ENCODE measurements around the gene IFNAR1. TPM values are rescaled to one million over a fixed set of nuclear protein-coding genes. Genes with fewer than 3 reads are reported as not detected.

The IFNAR1 gene
- total RNA-seq, 1 experiment from 2014 or later, result 20.5 TPM

GRCh38 chr21:33286076-33286475 is 38.7 kb upstream of the IFNAR1 start (continued):
- TF ChIP-seq, protein P1, sequence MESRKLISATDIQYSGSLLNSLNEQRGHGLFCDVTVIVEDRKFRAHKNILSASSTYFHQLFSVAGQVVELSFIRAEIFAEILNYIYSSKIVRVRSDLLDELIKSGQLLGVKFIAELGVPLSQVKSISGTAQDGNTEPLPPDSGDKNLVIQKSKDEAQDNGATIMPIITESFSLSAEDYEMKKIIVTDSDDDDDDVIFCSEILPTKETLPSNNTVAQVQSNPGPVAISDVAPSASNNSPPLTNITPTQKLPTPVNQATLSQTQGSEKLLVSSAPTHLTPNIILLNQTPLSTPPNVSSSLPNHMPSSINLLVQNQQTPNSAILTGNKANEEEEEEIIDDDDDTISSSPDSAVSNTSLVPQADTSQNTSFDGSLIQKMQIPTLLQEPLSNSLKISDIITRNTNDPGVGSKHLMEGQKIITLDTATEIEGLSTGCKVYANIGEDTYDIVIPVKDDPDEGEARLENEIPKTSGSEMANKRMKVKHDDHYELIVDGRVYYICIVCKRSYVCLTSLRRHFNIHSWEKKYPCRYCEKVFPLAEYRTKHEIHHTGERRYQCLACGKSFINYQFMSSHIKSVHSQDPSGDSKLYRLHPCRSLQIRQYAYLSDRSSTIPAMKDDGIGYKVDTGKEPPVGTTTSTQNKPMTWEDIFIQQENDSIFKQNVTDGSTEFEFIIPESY (IDR thresholded peaks at IDR 0.05; ENCODE audit: extremely low read depth, insufficient replicate concordance, low read length), result no peak
- TF ChIP-seq EZH2 (IDR thresholded peaks at IDR 0.05) (no peak), ELF1 (IDR thresholded peaks at IDR 0.05; ENCODE audit: borderline replicate concordance, low read depth) (no peak), JUND (IDR thresholded peaks at IDR 0.05) (no peak), SRF (IDR thresholded peaks at IDR 0.05; ENCODE audit: low read depth) (no peak)

DNA sequence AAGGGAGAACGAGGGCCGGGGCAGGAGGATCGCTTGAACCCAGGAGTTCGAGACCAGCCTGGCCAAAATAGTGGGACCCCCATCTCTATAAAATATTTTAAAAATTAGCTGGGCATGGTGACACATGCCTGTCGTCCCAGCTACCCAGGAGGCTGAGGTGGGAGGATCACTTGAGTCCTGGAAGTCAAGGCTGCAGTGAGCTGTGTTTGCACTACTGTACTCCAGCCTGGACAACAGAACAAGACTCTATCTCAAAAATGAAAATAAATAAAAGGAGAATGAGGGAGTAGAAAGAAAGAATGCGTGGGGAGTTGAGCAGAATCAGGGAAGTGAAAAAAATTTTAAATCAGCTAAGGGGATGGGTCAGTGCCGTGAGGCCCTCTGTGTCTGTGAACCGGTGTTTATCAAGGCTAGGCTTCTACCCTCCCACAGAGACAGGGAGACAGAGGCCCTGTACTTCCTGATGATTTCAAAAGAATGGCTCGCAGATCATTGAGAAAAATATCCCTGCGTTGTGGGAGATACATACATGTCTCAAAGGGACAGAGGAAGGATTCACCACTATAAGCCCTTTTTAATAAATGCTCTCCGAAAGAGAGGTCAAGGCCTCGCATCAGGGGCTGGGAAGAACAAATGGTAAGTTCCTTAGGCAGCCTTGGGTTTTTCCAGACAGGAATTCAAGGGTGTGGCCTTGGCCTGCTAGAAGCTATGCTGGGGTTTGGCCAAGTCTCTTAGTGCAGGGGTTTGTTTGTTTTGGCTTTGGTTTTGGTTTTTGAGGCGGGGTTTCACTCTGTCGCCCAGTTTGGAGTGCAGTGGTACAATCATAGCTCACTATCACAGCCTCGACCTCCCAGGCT is 37.9 kb upstream of the IFNAR1 start:
- Histone ChIP-seq H3K9me2 (ENCODE audit: insufficient read depth) (no peaks in the 10 kb centered on the region), H3K27me3 (ENCODE audit: insufficient read depth, low read length) (no peaks in the 10 kb centered on the region), H3K4me1 (ENCODE audit: control insufficient read depth in 1 of 2, insufficient read depth in 2 of 2, low read length in 2 of 2) (peaks cover 12 to 20% of the 10 kb centered on the region in 2 experiments), H2AFZ (ENCODE audit: low read depth, low read length, poor library complexity, severe bottlenecking) (no peak overlapping the region), H3K36me3 (ENCODE audit: control insufficient read depth in 1 of 2, insufficient read depth in 2 of 2, low read length in 2 of 2) (no peaks in the 10 kb centered on the region), H3K79me2 (ENCODE audit: insufficient read depth, low read length) (no peaks in the 10 kb centered on the region), H4K20me1 (ENCODE audit: insufficient read depth) (no peaks in the 10 kb centered on the region), H3K27ac (ENCODE audit: low read depth, low read length) (peak overlapping the region; percentile 58), H3K4me2 (ENCODE audit: low read length) (peak overlapping the region; percentile 33), H3K4me3 (replicated peaks in 1 of 2; ENCODE audit: low read depth in 1 of 2, low read length in 2 of 2) (no peak overlapping the region), H3K9me3 (ENCODE audit: control insufficient read depth in 1 of 2, insufficient read depth in 1 of 2, low read depth in 1 of 2, low read length in 2 of 2) (no peaks in the 10 kb centered on the region), H3K9ac (ENCODE audit: low read length) (no peak overlapping the region)
- TF ChIP-seq JUND (IDR thresholded peaks at IDR 0.05) (no peak), ZNF274 (IDR thresholded peaks at IDR 0.05; ENCODE audit: low read depth, low read length) (no peak), CEBPB (IDR thresholded peaks at IDR 0.05; ENCODE audit: low read depth) (no peak), ELF1 (IDR thresholded peaks at IDR 0.05; ENCODE audit: borderline replicate concordance, low read depth) (no peak), EZH2phosphoT487 (IDR thresholded peaks at IDR 0.05; ENCODE audit: borderline replicate concordance) (no peak), TCF7L2 (IDR thresholded peaks at IDR 0.05; ENCODE audit: borderline replicate concordance, extremely low read depth, insufficient read depth, insufficient read length) (no peak), CTCF (IDR thresholded peaks at IDR 0.05 in 2 of 3, conservative IDR thresholded peaks at IDR 0.05 in 1 of 3; ENCODE audit: borderline replicate concordance in 1 of 3, insufficient read depth in 1 of 3, low read depth in 2 of 3, low read length in 2 of 3) (no peak), POLR2AphosphoS5 (IDR thresholded peaks at IDR 0.05; ENCODE audit: low read depth, low read length) (no peak), ZFX (IDR thresholded peaks at IDR 0.05) (no peak), RAD21 (IDR thresholded peaks at IDR 0.05; ENCODE audit: low read depth) (no peak)
- TF ChIP-seq, protein P2, sequence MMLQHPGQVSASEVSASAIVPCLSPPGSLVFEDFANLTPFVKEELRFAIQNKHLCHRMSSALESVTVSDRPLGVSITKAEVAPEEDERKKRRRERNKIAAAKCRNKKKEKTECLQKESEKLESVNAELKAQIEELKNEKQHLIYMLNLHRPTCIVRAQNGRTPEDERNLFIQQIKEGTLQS (IDR thresholded peaks at IDR 0.05), result no peak
- TF ChIP-seq, protein P3, sequence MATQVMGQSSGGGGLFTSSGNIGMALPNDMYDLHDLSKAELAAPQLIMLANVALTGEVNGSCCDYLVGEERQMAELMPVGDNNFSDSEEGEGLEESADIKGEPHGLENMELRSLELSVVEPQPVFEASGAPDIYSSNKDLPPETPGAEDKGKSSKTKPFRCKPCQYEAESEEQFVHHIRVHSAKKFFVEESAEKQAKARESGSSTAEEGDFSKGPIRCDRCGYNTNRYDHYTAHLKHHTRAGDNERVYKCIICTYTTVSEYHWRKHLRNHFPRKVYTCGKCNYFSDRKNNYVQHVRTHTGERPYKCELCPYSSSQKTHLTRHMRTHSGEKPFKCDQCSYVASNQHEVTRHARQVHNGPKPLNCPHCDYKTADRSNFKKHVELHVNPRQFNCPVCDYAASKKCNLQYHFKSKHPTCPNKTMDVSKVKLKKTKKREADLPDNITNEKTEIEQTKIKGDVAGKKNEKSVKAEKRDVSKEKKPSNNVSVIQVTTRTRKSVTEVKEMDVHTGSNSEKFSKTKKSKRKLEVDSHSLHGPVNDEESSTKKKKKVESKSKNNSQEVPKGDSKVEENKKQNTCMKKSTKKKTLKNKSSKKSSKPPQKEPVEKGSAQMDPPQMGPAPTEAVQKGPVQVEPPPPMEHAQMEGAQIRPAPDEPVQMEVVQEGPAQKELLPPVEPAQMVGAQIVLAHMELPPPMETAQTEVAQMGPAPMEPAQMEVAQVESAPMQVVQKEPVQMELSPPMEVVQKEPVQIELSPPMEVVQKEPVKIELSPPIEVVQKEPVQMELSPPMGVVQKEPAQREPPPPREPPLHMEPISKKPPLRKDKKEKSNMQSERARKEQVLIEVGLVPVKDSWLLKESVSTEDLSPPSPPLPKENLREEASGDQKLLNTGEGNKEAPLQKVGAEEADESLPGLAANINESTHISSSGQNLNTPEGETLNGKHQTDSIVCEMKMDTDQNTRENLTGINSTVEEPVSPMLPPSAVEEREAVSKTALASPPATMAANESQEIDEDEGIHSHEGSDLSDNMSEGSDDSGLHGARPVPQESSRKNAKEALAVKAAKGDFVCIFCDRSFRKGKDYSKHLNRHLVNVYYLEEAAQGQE (IDR thresholded peaks at IDR 0.05; ENCODE audit: low read depth), result no peak
- intact Hi-C loops (cut with micrococcal nuclease), result no loop called here
- no TSS peak for BruUV-seq (replicated peaks)
- peak; percentile 38 for DNase-seq (ENCODE audit: low read depth, low spot score)
- ChIA-PET POLR2A (no interaction called here), CTCF (no interaction called here), RAD21 (ENCODE audit: low non-redundant PET in 1 of 2, low total read pairs in 2 of 2, uncharacterized antibody in 2 of 2, unreplicated experiment in 2 of 2) (interaction anchor here in 1 of 2 experiments (1.0 kb wide), 1 partner anchor 87 kb away, joined by 4 read pairs; no protein-coding TSS in a partner anchor)
- peak; percentile 73 for ATAC-seq
